Fibroblast of lung (primary cell): ENCODE data around the gene ITGB8. TPM values are rescaled to one million over a fixed set of nuclear protein-coding genes. Genes with fewer than 3 reads are reported as not detected.
A peak's percentile ranks its signal among the peaks of the same experiment; 100 is the strongest.

ENCODE experiments used
- DNase-seq, 2 donors: peaks; one replicate each; pipeline versions ENCODE4 v3.0.0 to v3.0.0-alpha.2; 2010; ENCODE audit warnings: low read depth in 2 of 2
- H2AFZ ChIP-seq: 2 replicates; pipeline ENCODE4 v1.5.1; 2012; ENCODE audit warnings: low read length, control low read depth, inconsistent platforms
- H3K27ac ChIP-seq: 2 replicates; pipeline ENCODE4 v1.5.1; 2011; ENCODE audit warnings: low read length, control low read depth; ENCODE audit not compliant: insufficient read depth
- H3K27me3 ChIP-seq: 2 replicates; pipeline ENCODE4 v1.5.1; 2011; ENCODE audit warnings: mild to moderate bottlenecking, low read length; ENCODE audit not compliant: control insufficient read depth, insufficient read depth
- H3K36me3 ChIP-seq: 2 replicates; pipeline ENCODE4 v1.5.1; 2011; ENCODE audit warnings: low read length; ENCODE audit not compliant: control insufficient read depth, insufficient read depth
- H3K4me1 ChIP-seq: 2 replicates; pipeline ENCODE4 v1.5.1; 2011; ENCODE audit warnings: low read length; ENCODE audit not compliant: control insufficient read depth, insufficient read depth; ENCODE audit errors: extremely low read depth
- H3K4me2 ChIP-seq: 2 replicates; pipeline ENCODE4 v1.5.1; 2011; ENCODE audit warnings: low read length, control low read depth; ENCODE audit not compliant: insufficient read depth; ENCODE audit errors: extremely low read depth
- H3K4me3 ChIP-seq, 4 experiments: fragments of 200-600 bp in 1 of 4; sonication (generic) in 1 of 4; replicated peaks in 1 of 4; 2 replicates each; pipeline ENCODE4 v1.5.1; 2011 to 2016; ENCODE audit warnings: low read length in 4 of 4, low read depth in 3 of 4, mild to moderate bottlenecking in 3 of 4, control low read depth in 2 of 4, inconsistent platforms in 1 of 4, mixed read lengths in 1 of 4; ENCODE audit not compliant: insufficient read depth in 1 of 4; ENCODE audit errors: control extremely low read depth in 1 of 4
- H3K79me2 ChIP-seq: 2 replicates; pipeline ENCODE4 v1.5.1; 2012; ENCODE audit warnings: mild to moderate bottlenecking, low read length, inconsistent platforms; ENCODE audit not compliant: control insufficient read depth, insufficient read depth
- H3K9ac ChIP-seq: 2 replicates; pipeline ENCODE4 v1.5.1; 2011; ENCODE audit warnings: mild to moderate bottlenecking, low read length, control low read depth; ENCODE audit not compliant: insufficient read depth
- H3K9me3 ChIP-seq: 2 replicates; pipeline ENCODE4 v1.5.1; 2012; ENCODE audit warnings: low read depth, low read length; ENCODE audit not compliant: control insufficient read depth, insufficient read depth
- H4K20me1 ChIP-seq: 2 replicates; pipeline ENCODE4 v1.5.1; 2011; ENCODE audit warnings: low read length; ENCODE audit not compliant: control insufficient read depth, insufficient read depth; ENCODE audit errors: extremely low read depth
- CTCF ChIP-seq, 2 donors: IDR thresholded peaks in 1 of 2; conservative IDR thresholded peaks in 1 of 2; 1 replicate in 1 of 2; 2 replicates in 1 of 2; pipeline ENCODE4 v1.5.1; 2011 to 2012; ENCODE audit warnings: low read length in 2 of 2, control low read depth in 1 of 2, inconsistent platforms in 1 of 2, low read depth in 1 of 2, mild to moderate bottlenecking in 1 of 2
- EZH2 ChIP-seq: IDR thresholded peaks from 2 replicates; pipeline ENCODE4 v1.5.1; 2012; ENCODE audit warnings: low read length, control low read depth, mild to moderate bottlenecking; ENCODE audit errors: missing control alignments
- polyA plus RNA-seq, 2 donors: library from polyadenylated mRNA; depleted of rRNA in 1 of 2; stranded (reverse) in 1 of 2; unstranded in 1 of 2; fragments of >200 nt; gene quantifications; 2 replicates each; pipeline ENCODE4 v1.2.1, GENCODE V29; 2011 to 2012; ENCODE audit warnings: missing spikeins in 1 of 2
- total RNA-seq: library from RNA; depleted of rRNA; stranded (reverse); fragments of >200 nt; gene quantifications from 2 replicates; pipeline ENCODE4 v1.2.1, GENCODE V29; 2014

ITGB8 gene
- total and polyA plus RNA-seq, 2 donors (not counting 1 experiment from before 2014, with no cell fraction given), result 3.8 to 100 TPM

DNA sequence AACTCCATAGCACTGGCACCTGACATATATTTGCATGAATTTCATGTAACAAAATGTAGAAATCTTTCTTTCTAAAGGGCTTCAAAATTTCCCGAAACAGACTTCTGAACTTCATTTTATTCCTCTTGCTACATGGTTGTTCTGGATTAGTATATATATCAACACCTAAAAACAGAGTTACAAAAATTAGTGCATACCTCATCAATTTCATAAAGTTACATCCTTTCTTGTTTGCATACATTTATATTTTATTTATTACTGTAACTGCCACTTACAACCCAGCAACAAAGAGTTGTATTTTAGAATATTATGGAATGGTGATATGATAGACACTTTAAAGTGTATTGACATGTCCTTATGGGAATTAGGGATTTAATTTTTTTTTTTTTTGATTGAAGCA is 2.0 kb upstream of the ITGB8 start:
- Histone ChIP-seq H3K9me3 (no peaks in the 10 kb centered on the region), H4K20me1 (no peaks in the 10 kb centered on the region), H3K9ac (no peak overlapping the region), H3K79me2 (no peaks in the 10 kb centered on the region), H3K27ac (no peak overlapping the region), H3K4me3 (no peak overlapping the region), H3K4me1 (peaks cover 5% of the 10 kb centered on the region), H3K36me3 (no peaks in the 10 kb centered on the region), H3K4me2 (no peak overlapping the region), H2AFZ (no peak overlapping the region), H3K27me3 (no peaks in the 10 kb centered on the region)
- no peak for DNase-seq
- TF ChIP-seq CTCF (conservative IDR thresholded peaks at IDR 0.05 in 1 of 2, IDR thresholded peaks at IDR 0.05 in 1 of 2; ENCODE audit: low read depth in 1 of 2, low read length in 2 of 2), result no peak
- no peak for TF ChIP-seq EZH2

- Histone ChIP-seq H3K27me3 (no peaks in the 10 kb centered on the region), H3K4me1 (peaks cover 5% of the 10 kb centered on the region), H3K4me3 (peak overlapping the region; percentile 64 to 74 (median 72)), H3K36me3 (no peaks in the 10 kb centered on the region), H3K9ac (peak overlapping the region; percentile 71), H3K9me3 (no peaks in the 10 kb centered on the region), H3K4me2 (peak overlapping the region; percentile 97), H2AFZ (peak overlapping the region; percentile 55), H3K79me2 (no peaks in the 10 kb centered on the region), H3K27ac (peak overlapping the region; percentile 90), H4K20me1 (no peaks in the 10 kb centered on the region)
- peak in 1 of 2 donors; percentile 50 for TF ChIP-seq CTCF (conservative IDR thresholded peaks at IDR 0.05 in 1 of 2, IDR thresholded peaks at IDR 0.05 in 1 of 2; ENCODE audit: low read depth in 1 of 2, low read length in 2 of 2)
- TF ChIP-seq EZH2, result no peak
- peak; percentile 75 to 83 for DNase-seq
Measured at GRCh38 chr7:20329389-20330238, 1.1 kb upstream of the ITGB8 start.

- no peaks in the 10 kb centered on the region for H3K27me3 ChIP-seq
- H3K4me1 ChIP-seq, result peaks cover 5% of the 10 kb centered on the region
- no peaks in the 10 kb centered on the region for H4K20me1 ChIP-seq
- peak overlapping the region; percentile 23 for H2AFZ ChIP-seq
- H3K79me2 ChIP-seq, result no peaks in the 10 kb centered on the region
- peak overlapping the region; percentile 90 for H3K27ac ChIP-seq
- H3K9ac ChIP-seq, result peak overlapping the region; percentile 71
- H3K4me3 ChIP-seq, result peak overlapping the region; percentile 64 to 84 (median 73)
- peak overlapping the region; percentile 97 for H3K4me2 ChIP-seq
- peak; percentile 36 to 48 for DNase-seq
- H3K36me3 ChIP-seq, result no peaks in the 10 kb centered on the region
- H3K9me3 ChIP-seq, result no peaks in the 10 kb centered on the region
- TF ChIP-seq EZH2, result no peak
- no peak for TF ChIP-seq CTCF (conservative IDR thresholded peaks at IDR 0.05 in 1 of 2, IDR thresholded peaks at IDR 0.05 in 1 of 2; ENCODE audit: low read depth in 1 of 2, low read length in 2 of 2)
Measured at GRCh38 chr7:20330928-20331909, 519 bp downstream of the ITGB8 start.
